CMK (cell line): Measurements from ENCODE around the gene GLT1D1.

Experiments
- DNase-seq: peaks from one replicate; pipeline ENCODE4 v3.0.0-alpha.2; 2010; ENCODE audit warnings: low read depth

GLT1D1 gene

DNA sequence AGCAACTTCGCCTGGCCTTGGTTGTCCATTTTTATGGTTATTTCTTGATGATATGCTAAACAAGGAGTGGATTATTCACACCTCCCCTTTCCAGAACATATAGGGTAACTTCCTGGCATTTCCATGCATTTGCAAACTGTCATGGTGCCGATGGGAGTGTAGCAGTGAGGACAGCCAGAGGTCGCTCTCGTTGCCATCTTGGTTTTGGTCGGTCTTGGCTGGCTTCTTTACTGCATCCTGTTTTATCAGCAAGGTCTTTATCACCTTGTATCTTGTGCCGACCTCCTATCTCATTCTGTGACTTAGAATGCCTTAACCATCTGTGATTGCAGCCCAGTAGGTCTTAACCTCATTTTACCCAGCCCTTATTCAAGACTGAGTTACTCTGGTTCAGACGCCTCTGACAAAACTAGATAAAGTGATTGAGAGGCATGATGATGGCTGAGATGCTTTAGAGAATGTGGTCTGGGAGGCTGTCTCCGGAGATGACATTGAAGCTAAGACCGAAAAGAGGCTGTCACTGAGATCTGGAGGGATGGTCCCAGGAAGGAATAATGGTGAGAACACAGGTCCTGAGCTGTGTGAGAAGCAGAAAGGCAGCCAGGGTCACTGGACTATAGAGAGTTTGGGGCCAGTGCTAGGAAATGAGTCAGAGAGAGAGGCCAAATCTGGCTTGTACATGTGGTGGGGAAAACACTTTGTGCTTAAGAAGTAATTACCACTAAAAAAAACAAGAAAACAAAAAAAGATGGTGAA lies 2.9 kb downstream of the GLT1D1 start:
- DNase-seq = no peak

GRCh38 chr12:128856791-128857078 lies 3.5 kb downstream of the GLT1D1 start:
- no peak for DNase-seq

- DNase-seq = no peak
These were observed 4.0 kb downstream of the GLT1D1 start for GRCh38 chr12:128857133-128857763.

GRCh38 chr12:128859311-128859710 lies 6.0 kb downstream of the GLT1D1 start:
- DNase-seq = no peak

GRCh38 chr12:128861226-128862016 lies 8.1 kb downstream of the GLT1D1 start:
- DNase-seq = no peak

- DNase-seq = no peak
These were observed 10.7 kb downstream of the GLT1D1 start for GRCh38 chr12:128863957-128864356.

DNA sequence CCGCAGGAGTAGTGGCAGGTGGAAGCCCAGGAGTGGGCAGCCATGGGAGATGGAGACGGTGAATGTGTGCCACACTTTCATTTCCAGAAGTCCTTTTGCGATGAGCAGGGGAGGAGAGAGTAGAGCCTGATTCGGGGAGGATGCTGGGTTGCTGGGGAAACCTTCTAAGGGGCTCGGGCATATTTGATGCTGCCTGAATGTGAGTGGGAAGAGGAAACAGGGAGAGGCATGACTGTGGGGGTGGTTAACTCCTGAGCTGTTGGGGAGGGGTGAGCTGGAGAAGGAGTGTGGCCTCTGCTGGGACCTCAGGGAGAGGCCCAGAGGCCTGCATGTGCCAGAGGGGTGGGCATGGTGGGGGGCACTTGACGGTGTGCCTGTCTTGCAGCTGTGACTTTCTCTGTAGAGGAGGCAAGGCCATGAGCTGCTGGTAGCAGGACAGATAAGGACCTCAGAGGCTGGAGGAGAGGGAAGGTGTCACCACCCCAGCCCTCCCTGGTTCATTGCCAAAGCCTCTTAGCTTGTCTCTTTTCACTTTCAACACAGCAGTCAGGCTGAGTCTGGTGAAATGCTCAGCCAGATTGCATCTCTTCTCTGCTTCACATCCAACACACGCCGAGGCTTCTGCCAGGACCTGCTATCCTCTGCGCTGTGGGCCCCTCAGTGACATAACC lies 11.4 kb downstream of the GLT1D1 start:
- DNase-seq = no peak

DNA sequence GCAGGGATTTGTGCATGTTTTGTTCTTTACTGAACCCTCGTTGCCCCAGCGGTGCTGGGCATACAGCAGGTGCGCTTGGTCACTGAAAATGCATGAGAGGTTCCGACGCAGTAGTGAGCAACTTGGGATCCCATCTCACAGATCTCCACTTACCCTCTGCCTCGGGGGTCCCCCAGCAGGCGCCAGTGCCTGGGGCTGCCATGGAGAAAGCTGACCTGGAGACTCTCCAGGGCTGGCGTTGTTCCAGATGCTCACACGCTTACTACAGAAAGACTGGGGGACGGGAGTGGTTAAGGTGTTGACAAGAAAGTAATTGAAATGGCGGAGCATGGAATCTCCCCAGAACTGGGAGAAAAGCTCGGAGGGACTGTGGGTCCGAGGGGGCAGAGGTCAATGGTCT lies 14.2 kb downstream of the GLT1D1 start:
- no peak for DNase-seq

DNA sequence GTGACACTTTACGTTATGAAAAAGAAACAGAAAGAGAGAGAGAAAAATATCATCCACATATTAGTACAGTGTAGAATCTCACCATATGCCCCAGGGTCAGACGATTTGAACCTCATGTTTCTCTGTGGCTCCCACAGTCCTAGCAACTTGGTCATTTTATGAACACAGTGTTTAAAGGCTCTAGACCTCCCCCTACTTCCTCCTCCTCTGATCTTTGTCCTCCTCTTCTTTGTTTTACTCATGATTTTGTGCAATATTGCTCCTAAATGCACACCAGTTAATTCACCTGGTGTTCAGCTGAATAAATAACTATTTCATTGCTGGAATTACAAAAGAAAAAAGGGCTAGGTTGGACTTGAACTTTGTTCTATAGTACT lies 18.2 kb downstream of the GLT1D1 start:
- no peak for DNase-seq

DNA sequence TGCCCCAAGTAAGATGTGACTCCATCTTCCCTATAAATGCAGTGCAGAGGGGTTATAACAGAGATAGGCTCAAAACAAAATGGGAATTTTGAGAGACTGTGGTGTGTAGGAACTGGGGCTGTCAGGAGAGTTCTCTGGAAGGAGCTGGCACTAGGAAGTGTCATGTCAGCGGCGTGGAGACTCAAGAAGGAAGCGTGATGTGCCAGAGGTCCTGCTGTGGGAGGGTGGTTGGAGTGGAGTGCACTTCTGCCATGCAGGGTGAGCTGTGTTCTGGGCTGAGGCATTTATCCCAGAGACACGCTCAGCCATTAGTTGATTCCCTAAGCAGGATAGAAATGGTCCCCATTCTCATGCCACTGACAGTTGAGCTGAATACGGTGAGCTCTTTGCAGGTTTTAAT lies 19.0 kb downstream of the GLT1D1 start:
- no peak for DNase-seq

- DNase-seq = no peak
These were observed 23.3 kb downstream of the GLT1D1 start for GRCh38 chr12:128876559-128876958.

DNA sequence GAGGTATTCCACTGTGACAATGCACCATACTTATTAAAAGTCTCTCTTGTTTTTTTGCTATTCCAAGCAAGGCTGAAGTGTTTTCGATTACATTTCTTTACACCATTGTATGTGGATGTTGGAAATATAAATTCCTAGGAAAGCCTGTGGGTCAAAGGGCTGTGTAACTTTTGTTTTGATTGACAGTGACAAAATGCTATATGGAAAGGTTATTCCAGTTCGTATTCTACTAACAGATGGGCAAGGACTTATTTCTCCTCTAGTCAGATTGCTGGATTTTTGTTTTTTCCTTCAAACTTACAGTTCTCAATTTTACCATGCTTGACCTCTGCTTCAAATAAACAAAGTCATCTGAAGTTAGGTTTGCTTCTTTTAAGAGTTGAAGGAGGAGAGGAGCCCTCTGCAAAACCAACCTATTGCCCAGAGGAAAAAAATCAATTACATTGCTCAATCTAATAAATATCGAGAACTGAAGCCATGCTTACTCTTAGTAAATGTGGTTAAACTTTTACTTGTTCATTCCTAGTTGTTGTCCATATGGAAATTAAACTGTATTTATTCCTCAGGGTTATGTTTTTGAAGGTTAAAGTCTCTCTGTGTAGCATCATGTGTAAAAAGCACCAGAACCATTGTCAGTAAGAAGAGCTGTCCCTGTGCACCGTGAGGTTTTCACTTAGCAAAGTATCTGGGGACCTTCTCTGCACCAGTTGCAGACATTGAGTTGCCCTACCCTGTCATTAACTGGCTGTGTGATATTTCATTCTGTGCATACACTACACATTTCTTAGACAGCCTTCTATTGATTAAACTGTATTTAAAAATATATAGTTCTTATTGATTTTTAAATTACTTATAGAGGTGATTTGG lies 26.9 kb downstream of the GLT1D1 start:
- DNase-seq = no peak

DNA sequence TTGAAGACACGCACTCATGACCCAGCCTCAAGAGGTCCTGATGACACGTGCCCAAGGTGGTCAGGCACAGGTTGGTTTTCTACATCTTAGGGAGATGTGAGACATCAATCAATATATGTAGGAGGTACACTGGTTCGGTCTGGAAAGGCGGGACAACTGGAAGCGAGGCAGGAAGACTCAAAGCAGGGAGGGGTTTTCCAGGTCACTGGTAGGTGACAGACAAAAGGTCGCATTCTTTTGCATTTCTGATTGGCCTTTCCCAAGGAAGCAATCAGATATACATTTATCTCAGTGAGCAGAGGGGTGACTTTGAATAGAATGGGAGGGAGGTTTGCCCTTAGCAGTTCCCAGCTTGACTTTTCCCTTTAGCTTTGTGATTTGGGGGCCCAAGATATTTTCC lies 38.6 kb downstream of the GLT1D1 start:
- DNase-seq = no peak

- DNase-seq = no peak
These were observed 50.0 kb downstream of the GLT1D1 start for GRCh38 chr12:128903236-128903635.

DNA sequence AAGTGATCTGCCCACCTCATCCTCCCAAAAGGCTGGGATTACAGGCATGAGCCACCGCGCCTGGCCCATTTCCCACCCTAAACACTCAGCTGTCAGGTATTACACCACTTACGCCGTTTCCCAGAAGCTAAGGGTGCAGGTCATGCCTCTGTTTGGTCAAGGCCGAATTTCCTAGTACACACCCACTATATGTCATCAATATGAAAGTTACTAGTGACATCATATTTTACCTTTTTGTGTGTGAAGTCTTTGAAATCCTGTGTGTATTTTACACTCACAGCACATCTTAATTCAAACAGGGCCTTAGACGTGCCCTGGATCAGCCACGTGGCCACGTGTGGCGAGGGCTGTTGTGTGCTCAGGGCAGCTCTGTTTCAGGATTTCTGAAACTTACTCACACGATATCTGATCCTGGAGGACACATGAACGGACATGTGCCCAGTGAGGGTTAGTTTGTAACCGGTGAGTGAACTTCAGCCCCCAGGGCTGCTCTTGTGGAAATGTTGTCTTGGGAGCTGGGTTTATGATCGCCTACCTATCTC lies 51.8 kb downstream of the GLT1D1 start:
- DNase-seq = no peak

DNA sequence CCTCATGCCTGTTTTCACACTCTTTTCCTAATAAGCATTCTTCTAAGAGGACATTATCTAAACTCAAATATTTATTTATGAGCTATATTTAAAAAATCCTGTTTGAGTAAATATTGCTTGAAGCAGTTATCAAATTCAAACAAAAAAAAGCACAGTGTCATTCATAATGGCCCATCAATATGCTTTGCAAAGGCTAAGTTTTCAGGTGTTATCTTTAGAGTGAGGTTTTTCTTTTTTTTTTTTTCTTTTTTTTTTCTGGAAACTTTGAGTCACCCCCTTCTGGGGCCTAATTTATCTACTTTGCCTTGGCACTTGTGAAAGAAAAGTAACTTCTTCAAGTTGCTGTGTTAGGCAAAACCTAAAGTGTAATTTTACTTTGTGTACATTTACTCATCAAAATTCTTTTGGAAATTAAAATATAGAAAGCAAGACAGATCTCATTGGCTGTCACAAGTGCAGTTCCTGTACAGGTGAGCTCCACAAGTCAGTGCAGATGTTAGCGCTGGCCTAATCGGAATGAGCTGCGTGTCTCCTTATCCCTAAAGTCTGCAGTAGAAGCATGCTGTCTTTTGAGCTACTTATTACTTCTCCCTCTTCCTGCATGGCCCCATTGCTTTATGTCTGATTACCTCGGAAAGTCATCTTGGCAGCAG lies 53.3 kb downstream of the GLT1D1 start:
- no peak for DNase-seq

DNA sequence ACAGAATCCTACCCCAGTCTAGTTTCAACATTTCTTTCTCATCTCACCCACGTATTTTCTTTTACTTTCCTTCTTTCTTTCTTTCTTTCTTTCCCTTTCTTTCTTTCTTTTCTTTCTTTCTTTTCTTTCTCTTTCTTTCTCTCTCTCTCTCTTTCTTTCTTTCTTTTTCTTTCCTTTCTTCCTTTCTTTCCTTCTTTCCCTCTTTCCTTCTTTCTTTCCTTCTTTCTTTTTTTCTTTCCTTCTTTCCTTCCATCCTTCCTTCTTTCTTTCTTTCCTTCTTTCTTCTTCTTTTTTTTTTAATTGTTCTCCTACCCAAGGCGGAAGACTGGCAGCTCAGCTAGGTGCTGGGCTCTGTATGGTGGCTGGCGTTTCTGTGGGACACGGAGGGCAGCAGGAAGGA lies 55.0 kb downstream of the GLT1D1 start:
- DNase-seq = no peak

- no peak for DNase-seq
These were observed 56.4 kb downstream of the GLT1D1 start for GRCh38 chr12:128909653-128910052.

DNA sequence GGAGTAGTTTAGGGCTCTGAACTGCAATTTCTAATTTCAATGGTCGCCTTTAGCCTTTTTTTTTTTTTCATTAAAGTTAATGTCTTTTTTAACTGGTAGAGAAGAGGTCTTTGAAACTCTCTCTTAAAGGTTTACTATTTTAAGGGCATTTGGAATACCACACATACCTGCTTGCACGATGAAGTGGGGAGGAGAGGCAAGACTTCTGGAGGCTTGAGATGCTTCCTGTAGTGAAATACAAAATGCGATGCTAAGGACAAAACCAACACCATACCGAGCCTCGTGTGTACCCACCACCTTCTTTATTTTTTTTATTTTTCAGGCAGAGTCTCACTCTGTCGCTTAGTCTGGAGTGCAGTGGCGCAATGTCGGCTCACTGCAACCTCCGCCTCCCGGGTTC lies 57.4 kb downstream of the GLT1D1 start:
- no peak for DNase-seq

DNA sequence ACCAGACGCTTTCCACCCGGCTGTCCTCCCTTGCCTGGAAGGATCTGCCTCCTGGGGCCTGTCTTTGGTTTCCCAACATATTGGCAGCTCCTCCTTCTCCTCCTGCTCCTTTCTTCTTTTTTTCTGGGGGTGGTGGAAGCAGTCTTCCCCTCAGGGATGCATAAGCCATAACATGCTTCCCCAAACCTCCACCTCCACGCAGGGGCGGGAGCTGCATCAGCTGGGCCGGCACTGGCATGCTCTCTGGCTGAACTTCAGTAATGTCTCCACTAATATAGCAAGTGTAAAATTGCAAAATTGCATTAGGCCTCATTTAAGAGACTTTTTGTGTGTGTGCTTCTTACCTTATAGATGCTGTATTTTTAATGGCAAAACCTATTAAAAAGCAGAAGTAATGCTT lies 58.6 kb downstream of the GLT1D1 start:
- no peak for DNase-seq
